ENCODE measurements around the gene ANGPT4.

Gene ANGPT4

GRCh38 chr20:955111-955510 lies 39.0 kb upstream of the ANGPT4 start:
- no peak for DNase-seq (ENCODE audit: low read depth)
- TF ChIP-seq POLR2A (IDR thresholded peaks at IDR 0.05; ENCODE audit: extremely low read depth, insufficient read length) (no peak), MYC (IDR thresholded peaks at IDR 0.05; ENCODE audit: low read depth, low read length) (no peak), MAX (IDR thresholded peaks at IDR 0.05; ENCODE audit: low read depth, low read length) (no peak), CTCF (IDR thresholded peaks at IDR 0.05; ENCODE audit: low read depth, low read length) (no peak)
- H3K4me3 ChIP-seq (ENCODE audit: low read depth, low read length), result no peak overlapping the region

- no peak overlapping the region for H3K4me3 ChIP-seq (ENCODE audit: low read depth, low read length)
- peak; percentile 16 for DNase-seq (ENCODE audit: low read depth)
- TF ChIP-seq CTCF (IDR thresholded peaks at IDR 0.05; ENCODE audit: low read depth, low read length) (peak; percentile 24), MYC (IDR thresholded peaks at IDR 0.05; ENCODE audit: low read depth, low read length) (no peak), POLR2A (IDR thresholded peaks at IDR 0.05; ENCODE audit: extremely low read depth, insufficient read length) (no peak), MAX (IDR thresholded peaks at IDR 0.05; ENCODE audit: low read depth, low read length) (no peak)
These were observed 37.6 kb upstream of the ANGPT4 start for GRCh38 chr20:953742-954141.

GRCh38 chr20:952196-952795 lies 36.2 kb upstream of the ANGPT4 start:
- no peak overlapping the region for H3K4me3 ChIP-seq (ENCODE audit: low read depth, low read length)
- TF ChIP-seq POLR2A (IDR thresholded peaks at IDR 0.05; ENCODE audit: extremely low read depth, insufficient read length) (no peak), MYC (IDR thresholded peaks at IDR 0.05; ENCODE audit: low read depth, low read length) (no peak), MAX (IDR thresholded peaks at IDR 0.05; ENCODE audit: low read depth, low read length) (no peak)
- peak; percentile 39 for DNase-seq (ENCODE audit: low read depth)

GRCh38 chr20:951384-952169 lies 35.4 kb upstream of the ANGPT4 start:
- H3K4me3 ChIP-seq (ENCODE audit: low read depth, low read length), result no peak overlapping the region
- no peak for TF ChIP-seq MAX (IDR thresholded peaks at IDR 0.05; ENCODE audit: low read depth, low read length)
- TF ChIP-seq MYC (IDR thresholded peaks at IDR 0.05; ENCODE audit: low read depth, low read length), result no peak
- TF ChIP-seq POLR2A (IDR thresholded peaks at IDR 0.05; ENCODE audit: extremely low read depth, insufficient read length), result no peak
- no peak for TF ChIP-seq CTCF (IDR thresholded peaks at IDR 0.05; ENCODE audit: low read depth, low read length)
- no peak for DNase-seq (ENCODE audit: low read depth)

GRCh38 chr20:949717-950116 lies 33.6 kb upstream of the ANGPT4 start:
- TF ChIP-seq MAX (IDR thresholded peaks at IDR 0.05; ENCODE audit: low read depth, low read length) (no peak), MYC (IDR thresholded peaks at IDR 0.05; ENCODE audit: low read depth, low read length) (no peak), POLR2A (IDR thresholded peaks at IDR 0.05; ENCODE audit: extremely low read depth, insufficient read length) (no peak), CTCF (IDR thresholded peaks at IDR 0.05; ENCODE audit: low read depth, low read length) (no peak)
- no peak overlapping the region for H3K4me3 ChIP-seq (ENCODE audit: low read depth, low read length)
- DNase-seq (ENCODE audit: low read depth), result no peak

GRCh38 chr20:946826-947225 lies 30.7 kb upstream of the ANGPT4 start:
- TF ChIP-seq MYC (IDR thresholded peaks at IDR 0.05; ENCODE audit: low read depth, low read length) (no peak), MAX (IDR thresholded peaks at IDR 0.05; ENCODE audit: low read depth, low read length) (no peak), POLR2A (IDR thresholded peaks at IDR 0.05; ENCODE audit: extremely low read depth, insufficient read length) (no peak), CTCF (IDR thresholded peaks at IDR 0.05; ENCODE audit: low read depth, low read length) (no peak)
- DNase-seq (ENCODE audit: low read depth), result no peak

More at GRCh38 chr20:946826-947225, 30.7 kb upstream of the ANGPT4 start:
- H3K4me3 ChIP-seq (ENCODE audit: low read depth, low read length), result no peak overlapping the region
